Skin of body (tissue), 2 donors: ENCODE results near the gene TAB2. TPM values are rescaled to one million over a fixed set of nuclear protein-coding genes. Genes with fewer than 3 reads are reported as not detected.
"Not testable (repeated sequence)": the region's sequence is repeated elsewhere in the genome, so short reads cannot be mapped to it uniquely, and the experiment has no call there.

Experiments used
- DNase-seq: peaks from one replicate; lab custom pipeline; 2025; lab: John Stamatoyannopoulos, UW
- total RNA-seq: library from RNA; depleted of rRNA; stranded (reverse); fragments of >200 nt; gene quantifications from one replicate; pipeline ENCODE4 v1.2.3, GENCODE V29; 2014

The TAB2 gene
- total RNA-seq, 1 donor from 2014 or later = 41.1 TPM

DNA sequence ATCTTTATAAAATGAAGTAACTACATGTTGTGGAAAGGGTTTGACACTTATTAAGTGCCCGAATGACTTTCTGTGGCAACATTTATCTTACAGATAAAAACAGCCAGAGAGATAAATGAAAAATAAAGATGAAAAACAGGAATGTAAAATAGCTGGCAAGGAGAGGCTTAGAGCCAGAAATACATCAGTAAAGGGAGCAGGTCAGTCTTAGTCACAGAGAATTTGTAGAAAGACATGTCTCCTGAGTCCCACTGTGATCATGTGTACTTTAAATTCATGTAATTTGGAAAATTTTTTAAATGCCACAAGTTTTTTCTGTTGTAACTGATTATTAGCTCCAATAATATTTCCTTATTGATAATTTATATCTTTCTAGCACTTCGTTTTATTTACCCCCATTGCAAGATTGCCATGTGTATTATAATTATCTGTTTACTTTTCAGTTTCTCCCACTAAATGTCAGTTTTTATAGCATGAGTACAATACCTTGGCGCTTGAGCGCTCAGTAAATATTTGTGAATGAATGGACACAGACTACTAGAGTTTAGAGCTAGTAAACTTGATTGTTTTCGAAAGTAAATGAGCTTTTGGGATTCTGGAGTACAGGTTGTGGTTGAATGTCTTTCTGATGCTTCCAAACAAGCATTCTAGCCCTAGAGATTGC is 15.2 kb downstream of the TAB2 start:
- DNase-seq = no peak

DNA sequence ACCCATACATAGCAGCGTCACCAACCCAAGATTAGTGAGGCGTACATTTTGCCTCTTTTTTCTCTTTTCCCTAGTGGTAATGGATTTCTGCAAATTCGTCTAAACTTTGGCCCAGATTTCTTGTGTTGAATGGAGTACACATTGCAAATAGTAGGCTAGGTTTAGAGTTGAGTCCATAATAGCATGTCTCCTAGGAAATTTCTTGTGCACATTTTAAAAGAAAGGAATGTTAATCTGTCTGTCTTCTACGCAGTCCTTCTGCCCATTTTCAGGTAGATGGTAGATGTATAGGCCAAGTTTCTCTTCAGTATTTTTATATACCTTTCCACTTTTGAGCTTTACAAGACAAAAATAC is 15.7 kb downstream of the TAB2 start:
- no peak for DNase-seq

DNA sequence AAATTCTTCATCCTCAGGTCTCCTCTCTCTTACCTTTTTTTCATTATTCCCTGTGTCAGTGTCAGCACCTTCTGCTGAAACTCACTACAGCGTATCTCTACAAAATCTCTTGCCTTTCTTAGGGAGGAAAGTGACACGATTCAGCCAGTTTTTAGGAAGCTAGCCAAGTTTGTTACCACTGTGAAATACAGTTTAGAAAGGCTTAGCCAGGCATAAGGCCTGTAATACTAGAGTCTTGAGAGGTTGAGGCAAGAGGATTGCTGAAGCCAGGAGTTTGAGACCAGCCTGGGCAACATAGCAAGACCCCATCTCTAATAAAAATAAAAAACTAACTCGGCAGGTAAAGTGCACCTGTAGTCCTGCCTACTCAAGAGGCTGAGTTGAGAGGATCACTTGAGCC is 16.7 kb downstream of the TAB2 start:
- DNase-seq = no peak

DNA sequence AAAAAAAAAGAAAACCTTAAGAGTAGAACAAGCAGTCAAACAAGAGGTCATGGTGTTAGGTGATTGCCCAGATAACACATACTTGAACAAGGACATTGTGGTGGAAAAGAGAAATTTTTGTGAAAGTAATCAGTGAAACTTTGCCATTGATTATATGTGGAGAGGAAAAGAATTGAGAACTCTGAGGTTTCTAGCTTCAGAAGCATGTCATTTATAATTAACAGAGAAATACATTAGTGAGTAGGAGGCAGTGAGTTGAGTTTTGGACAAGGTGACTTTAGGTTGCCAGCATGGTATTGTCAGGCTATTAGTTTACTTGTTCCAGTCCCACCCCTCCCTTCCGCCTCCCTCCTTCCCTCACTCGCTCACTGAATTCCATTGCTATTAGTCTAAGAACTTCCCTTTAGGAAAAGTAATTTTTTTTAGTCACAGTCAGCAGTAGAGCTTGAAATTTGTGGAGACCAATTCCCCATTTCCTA is 17.2 kb downstream of the TAB2 start:
- DNase-seq = no peak

DNA sequence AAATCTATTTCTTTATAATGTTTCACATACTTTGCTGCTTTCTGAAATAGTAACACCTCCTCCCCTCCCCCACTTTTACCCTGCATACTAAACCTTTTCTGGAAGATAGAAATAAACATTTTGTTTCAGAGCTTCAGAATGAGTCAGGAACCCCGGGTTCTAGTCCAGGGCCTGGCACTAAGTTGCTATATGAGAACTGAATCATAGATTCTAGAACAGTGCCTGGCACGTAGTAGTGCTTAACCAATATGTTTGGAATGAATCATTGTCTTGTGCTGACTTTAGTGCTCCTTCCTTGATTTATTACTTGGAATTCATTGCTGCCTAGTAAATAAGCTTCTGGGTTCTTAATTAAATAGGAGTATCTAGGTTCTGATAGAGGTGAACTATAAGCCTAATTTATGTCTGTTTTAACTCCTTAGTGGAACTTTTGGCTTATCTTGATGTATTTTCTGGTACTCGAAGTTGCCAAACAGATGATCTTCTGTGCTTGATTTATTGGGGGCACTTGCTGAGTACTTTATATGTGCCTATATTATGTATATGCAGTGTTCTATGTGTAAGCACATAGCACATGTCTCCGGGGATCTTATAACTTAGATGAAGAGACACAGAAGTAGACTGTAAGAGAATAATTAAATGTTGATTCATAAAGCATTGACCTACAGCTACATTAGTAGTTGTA is 18.6 kb downstream of the TAB2 start:
- no peak for DNase-seq

DNA sequence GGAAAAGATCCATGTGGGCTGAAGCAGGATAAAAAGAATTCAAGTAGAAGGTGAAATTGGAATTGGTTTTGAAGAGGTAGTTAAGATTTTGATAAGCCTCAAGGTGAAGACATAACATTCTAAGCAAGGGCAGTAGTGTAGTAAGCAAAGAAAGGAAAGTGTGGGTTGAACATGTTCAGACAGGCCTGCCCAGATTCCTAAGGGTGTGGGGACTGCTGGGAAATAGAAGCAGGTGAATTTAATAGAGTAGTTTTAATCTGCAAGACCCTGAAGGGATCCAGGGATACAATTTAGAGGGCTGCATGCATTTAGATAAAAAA is 19.1 kb downstream of the TAB2 start:
- DNase-seq = no peak

DNA sequence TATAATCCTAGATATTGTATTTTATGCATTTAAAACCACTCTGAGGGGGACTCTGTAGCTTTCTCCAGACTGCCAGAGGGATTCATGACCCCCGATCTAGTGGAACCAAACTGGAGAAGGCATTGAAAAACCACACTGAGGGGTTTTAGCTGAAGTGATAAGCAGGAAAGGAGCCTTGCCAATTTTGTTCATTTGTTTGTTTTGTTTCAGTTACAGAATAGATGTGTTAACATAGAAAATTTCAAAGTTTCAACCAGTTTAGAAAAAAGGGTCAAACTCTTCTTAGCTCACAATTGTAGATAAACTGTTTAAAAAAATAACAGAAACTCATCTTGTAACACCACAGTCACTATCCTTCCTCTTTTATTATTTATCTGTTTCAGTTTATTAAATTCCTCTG is 19.8 kb downstream of the TAB2 start:
- DNase-seq = no peak

DNA sequence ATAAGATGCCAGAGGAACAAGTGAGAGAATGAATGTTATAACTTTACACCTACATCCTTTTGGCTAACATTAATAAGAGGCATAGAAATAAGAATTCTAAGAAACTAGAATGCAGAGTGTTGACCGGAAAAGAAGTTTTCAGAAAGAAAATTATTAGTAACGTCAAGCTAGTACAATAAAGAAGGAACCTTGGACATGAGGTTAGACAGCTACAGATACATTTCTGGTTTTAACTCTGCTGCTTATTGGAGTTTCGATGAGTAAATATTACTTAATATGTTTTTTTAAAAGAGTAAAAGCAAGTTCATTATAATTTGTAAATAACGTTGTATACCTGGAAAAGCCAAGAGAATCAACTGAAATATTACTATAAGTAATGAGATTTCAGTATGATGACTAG is 22.7 kb downstream of the TAB2 start:
- no peak for DNase-seq

DNA sequence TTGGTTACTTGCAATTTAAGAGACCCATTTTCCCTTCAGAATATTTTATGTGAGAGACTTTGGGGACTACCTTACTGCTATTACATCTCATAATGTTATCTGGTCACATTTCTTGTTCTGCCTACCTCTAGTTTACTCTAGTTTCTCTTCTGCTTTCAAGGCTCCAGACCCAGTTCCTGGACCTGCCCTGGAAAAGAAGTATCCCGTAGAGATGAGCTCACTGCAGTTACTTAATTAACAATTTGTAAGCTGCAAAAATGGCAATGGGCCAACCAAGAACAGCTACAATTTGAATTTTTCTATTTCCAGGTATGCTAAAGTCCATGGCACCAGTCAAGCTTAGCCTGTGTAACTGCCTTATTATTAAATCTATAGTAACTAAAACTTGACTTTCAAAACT is 25.0 kb downstream of the TAB2 start:
- DNase-seq = no peak

DNA sequence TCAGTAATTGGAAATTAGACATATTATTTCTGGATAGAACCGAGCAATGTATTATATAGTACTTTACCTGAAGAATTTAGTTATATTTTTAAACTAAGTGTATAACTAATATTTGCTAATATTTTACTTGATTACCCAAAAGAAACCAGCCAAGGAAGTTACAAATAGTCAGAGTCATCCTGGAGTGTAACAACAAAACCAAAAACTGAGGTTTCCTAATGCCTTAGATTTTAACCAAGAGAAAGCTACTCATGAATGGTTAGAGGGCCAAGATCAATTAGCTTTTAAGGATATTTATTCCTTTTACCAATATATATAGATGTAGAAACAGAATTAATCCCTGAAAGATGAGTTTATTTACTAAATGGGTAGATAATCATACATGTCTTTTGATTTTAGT is 26.0 kb downstream of the TAB2 start:
- no peak for DNase-seq

DNA sequence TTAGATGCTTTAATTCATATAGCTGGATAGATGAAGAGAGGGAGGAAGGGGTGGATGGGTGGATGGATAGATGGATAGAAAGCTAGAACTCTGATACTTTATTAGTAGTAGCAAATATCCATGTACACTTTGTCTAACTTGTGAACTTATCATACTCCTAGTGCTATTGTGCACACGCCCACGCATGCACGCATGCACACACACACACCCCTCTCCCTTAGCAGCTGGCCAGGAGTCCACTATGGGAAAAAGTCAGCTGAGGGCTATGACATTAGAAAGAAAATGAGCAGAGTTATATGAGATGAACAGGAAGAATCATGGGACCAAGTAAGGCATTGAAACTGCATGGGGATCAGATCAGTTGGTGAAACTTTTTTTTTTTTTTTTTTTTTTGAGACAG is 28.6 kb downstream of the TAB2 start:
- DNase-seq = no peak

DNA sequence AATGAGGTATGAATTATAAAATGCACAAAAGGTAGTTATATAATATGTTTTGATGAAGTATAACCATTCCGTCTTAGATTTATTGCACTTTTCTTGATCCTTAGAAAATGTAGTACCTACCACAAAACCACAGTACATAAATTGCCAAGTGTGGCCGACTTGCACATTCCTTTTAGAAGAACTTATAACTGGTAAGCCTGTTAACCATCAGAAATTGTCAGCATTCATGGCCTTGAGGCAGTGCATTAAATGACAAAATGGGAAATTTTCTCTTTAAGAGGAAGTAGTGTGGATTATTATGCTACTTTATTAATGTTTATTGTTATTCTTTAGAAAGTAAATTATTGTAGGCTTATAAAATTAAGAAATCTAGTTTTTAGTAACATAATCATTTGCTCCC is 29.6 kb downstream of the TAB2 start:
- no peak for DNase-seq

DNA sequence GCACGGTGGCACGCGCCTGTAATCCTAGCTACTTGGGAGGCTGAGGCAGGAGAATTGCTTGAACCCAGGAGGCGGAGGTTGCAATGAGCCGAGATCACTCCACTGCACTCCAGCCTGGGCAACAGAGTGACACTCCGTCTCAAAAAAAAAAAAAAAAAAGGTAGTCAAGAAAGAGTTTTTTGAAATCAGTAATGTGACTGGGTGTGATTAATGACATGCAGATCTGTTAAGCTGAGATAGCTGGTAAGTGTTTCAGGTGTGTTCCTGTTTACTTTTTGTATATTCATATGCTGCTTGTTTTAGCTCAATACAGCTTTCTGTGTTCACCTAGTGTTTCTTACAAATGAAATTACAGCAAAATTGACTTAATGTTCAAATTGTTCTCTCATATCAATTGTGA is 31.8 kb downstream of the TAB2 start:
- not testable (repeated sequence) for DNase-seq

DNA sequence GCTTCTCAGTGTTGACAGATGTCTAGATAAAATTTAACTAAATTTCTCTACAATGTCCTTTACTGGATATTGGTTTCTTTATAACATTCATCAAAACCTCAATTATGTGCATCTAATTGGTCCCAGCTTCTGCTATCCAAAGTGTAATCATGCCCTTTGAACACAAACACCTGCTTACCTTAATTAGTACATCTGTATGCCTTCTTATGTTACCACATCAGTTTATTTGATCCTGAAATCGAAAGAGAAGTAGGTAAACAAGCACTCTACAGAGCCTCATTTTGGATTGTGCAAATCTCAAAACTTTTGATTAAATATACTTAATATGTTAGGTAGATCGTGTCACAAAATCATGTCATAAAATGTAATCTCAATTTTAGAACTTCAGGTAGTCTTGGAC is 36.5 kb downstream of the TAB2 start:
- DNase-seq = no peak

DNA sequence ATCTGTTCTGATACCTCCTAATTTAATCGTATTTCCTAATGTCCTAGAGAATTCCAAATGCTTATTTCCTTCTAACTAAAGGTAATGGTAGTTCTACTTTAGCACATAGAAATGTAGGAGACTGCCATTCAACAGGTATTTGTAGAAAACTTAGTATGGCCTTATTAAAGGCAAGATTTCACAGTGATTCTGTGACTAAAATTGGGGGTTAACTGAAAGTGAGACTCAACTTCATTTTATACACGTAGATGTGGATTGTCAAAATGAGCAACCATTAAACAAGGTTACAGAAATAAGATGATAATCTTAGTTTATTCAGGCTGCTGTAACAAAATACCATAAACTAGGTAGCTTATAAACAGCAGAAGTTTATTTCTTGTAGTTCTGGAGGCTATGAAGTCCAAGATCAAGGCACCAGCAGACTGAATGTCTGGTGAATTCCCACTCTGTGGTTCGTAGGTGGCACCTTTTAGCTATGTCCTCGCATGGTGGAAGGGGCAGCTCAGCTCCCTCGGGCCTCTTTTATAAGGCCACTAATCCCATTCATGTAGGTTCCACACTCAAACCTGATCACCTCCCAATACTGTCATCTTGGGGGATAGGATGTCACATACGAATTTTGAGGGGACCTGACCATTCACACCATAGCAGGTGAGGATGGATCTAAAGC is 38.7 kb downstream of the TAB2 start:
- no peak for DNase-seq

DNA sequence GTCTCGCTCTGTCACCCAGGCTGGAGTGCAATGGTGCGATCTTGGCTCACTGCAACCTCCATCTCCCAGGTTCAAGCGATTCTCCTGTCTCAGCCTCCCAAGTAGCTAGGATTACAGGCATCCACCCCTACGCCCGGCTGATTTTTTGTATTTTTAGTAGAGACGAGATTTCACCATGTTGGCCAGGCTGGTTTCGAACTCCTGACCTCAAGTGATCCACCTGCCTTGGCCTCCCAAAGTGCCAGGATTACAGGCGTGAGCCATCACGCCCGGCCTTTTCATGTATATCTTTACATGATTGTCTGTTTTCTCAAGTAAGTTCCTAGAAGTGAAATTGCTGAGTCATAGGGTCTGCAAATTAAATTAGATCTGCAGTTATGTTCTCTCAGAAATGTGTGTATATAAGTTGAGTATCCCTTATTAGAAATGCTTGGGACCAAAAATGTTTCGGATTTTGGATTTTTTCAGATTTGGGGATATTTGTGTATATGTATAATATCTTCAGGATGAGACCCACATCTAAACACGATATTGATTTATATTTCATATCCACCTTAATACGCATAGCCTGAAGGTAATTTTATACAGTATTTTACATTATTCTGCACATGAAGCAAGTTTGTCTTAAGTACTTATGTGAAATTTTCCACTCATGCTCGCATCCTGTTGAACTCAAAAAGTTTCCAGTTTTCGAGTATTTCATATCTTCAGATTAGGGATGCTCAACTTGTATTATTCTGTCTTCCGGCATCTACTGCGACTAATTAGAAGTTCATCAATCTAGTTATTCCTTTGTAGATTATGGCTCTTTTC is 40.4 kb downstream of the TAB2 start:
- DNase-seq = no peak

DNA sequence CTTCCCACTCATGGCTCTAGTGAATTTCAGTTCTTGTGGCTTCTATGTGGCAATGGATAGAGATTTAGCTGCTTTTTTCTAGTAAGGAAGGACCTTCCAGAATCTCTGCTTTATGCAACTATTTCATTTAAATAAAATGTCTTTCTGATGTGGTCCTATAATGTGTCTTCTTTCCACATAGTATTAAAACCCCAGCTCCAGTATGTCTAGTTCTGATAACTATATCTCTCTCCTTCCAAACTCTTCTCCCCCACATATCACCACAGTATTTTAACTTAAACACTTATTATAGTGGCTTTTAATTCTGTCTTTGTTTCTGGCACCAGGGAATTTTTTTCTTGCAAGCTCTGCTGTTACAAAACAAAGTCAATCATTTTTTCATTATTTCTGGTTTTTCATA is 41.9 kb downstream of the TAB2 start:
- DNase-seq = no peak

DNA sequence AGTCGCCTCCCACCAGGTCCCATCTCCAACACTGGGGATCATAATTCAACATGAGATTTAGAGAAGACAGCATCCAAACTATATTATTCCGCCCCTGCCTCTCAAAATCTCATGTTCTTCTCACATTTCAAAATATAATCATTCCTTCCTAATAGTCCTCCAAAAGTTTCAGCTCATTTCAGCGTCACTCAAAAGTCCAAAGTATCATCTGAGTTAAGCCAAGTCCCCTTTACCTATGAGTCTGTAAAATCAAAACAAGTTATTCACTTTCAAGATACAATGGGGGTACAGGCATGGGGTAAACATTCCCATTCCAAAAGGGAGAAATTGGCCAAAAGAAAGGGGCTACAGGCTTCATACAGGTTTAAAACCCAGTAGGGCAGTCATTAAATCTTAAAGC is 43.0 kb downstream of the TAB2 start:
- DNase-seq = no peak

DNA sequence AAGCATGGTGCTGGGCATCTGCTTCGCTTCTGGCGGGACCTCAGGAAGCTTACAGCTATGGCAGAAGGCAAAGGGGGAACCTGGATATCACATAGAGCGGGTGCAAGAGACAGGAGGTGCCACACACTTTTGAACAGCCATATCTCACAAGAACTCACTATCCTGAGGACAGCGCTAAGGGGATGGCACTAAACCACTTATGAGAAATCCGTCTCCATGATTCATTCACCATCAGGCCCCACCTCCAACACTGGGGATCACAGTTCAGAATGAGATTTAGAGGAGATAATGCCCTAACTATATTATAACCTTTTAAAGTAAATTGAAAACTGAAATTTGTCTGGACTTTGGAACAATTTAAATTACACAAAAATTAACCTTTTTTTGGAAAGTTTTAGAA is 44.8 kb downstream of the TAB2 start:
- DNase-seq = no peak

DNA sequence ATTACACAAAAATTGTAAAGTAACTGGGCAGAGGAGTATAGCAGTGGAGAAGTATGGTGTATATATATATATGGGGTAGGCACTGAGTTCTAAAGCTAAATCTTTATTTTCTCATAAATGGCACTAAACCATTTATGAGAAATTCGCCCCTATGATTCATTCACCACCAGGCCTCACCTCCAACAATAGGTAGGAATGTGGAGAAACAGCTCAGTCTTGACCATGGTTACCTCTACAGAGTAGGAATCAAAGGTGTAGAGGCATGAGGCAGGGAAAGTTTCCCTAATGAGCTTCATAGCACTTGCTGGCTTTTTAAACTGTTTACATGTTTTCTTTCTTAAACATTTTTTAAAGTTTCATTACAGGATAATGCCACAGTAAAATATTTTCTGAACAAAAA is 45.6 kb downstream of the TAB2 start:
- no peak for DNase-seq

DNA sequence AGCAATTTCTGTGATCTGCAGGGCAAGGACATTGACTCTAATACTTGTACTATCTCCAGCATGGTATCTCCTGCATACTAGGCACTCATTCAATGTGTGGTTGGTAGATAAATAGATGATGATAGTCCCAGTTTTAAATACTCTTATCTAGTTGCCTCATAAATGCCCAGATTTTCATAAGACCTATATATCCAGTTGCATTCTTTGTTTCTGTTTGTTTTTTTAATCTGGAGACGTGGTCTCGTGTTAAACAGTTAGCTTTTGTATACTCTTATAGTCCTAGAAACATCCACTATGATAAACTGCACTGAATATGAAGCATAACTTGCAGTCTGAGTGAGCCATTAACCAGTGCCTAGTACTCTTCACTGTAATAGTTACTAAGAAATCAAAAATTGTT is 47.0 kb downstream of the TAB2 start:
- no peak for DNase-seq

DNA sequence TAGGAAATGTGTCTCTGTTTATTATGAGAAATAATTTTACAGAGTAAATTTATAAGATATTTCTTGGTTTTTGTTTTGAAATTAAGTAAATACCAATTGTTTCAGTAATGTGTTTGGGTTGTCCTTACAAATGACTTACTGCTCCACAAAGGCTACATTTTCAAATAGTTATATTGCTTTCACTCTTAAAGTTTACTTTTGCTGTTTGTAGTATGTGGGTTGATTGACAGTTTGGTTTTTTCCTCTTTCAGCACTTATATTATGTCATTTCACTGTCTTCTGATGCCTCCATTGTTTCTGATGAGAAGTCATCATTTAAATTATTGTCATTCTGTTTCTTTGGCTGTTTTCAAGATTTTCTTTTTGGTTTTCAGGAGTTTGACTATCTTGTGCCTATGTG is 47.7 kb downstream of the TAB2 start:
- DNase-seq = no peak
